Amniotic epithelial cell (primary cell): ENCODE measurements around the gene PTGIR.

Experiments used
- DNase-seq: peaks from one replicate; pipeline ENCODE4 v3.0.0-alpha.2; 2010; ENCODE audit warnings: low read depth

The PTGIR gene, protein sequence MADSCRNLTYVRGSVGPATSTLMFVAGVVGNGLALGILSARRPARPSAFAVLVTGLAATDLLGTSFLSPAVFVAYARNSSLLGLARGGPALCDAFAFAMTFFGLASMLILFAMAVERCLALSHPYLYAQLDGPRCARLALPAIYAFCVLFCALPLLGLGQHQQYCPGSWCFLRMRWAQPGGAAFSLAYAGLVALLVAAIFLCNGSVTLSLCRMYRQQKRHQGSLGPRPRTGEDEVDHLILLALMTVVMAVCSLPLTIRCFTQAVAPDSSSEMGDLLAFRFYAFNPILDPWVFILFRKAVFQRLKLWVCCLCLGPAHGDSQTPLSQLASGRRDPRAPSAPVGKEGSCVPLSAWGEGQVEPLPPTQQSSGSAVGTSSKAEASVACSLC

DNA sequence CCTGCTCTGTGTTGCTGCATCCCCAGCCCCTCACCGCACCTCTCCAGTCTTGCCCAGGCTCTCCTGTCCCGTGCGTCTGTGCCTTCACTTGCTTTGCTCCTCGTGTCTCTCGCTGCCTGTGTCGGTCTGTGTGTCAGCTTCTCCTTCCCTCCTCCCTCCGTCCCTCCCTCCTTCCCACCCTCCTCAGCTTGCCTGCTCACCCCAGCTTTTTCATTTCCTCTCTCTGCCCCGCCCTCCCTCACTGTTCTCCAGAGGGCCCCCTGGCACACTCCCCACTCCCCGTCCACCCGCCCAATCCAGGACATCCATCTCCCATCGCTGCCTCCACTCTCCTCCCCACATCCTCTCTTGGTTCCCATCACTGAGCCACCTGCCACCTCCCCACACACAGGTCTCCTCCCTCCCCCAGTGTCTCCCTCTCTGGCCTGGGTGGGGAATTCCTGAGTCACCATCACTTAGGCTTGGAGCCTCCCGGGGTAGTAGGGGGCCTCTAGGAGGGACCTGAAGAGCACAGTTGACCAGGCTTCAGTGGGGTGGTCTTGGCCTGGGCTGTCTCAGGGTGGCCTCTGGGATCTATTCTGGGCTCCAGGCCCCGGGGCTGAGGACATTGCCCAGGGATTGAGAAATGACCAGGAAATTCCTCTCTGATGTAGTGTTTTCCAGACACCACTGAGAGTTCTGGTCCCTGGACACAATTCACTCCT lies at the start of gene PTGIR:
Gene PTGIR, minus strand, starts transcription at position 132 of the 704 bp plus-strand sequence. CDS start 864 bp downstream, outside the sequence.
- DNase-seq = peak; percentile 76

DNA sequence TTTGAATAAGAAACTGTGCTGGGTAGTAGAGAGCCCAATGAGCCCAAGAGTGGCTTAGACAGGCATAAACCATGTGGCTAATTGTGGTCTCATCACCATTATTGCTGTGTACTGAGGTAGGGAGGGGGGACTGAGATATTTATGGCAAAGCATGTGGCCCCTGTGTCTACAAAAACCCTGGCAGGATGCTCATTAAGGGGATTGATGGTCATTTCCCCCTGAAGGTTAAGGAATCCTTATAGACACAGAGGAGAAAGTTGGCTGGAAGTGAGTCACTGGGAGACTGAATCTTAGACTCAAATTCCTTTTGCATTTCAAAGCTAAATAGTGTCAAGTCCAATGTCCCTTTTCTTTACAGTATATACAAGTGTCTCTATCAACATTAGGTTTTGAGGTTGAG lies 45.9 kb upstream of the PTGIR start:
- DNase-seq = no peak

DNA sequence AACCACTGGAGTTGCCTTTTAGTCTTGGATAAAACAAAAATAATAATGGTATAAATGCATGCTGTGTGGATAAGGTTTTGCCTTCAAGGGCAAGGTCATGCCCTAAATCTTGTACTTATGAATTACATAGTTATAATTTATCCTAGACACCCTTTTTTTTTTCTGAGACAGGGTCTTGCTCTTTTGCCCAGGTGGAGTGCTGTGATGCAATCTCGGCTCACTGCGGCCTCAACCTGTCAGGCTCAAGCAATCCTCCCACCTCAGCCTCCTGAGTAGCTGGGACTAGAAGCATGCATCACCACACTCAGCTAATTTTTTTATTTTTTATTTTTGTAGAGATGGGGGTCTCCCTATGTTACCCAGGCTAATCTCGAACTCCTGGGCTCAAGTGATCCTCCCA lies 43.8 kb upstream of the PTGIR start:
- no peak for DNase-seq

DNA sequence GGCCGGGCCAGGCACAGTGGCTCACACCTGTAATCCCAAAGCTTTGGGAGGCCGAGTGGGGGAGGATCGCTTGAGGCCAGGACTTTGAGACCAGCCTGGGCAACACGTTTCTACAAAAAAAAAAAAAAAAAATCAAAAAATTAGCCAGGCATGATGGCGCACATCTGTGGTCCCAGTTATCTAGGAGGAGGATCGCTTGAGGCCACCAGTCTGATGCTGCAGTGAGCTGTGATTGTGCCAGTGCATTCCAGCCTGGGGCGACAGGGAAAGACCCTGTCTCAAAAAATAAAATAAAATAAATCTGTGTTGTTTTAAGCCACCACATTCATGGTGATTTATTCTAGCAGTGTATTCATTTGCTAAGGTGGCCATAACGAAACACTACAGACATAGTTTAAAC lies 40.2 kb upstream of the PTGIR start:
- no peak for DNase-seq

DNA sequence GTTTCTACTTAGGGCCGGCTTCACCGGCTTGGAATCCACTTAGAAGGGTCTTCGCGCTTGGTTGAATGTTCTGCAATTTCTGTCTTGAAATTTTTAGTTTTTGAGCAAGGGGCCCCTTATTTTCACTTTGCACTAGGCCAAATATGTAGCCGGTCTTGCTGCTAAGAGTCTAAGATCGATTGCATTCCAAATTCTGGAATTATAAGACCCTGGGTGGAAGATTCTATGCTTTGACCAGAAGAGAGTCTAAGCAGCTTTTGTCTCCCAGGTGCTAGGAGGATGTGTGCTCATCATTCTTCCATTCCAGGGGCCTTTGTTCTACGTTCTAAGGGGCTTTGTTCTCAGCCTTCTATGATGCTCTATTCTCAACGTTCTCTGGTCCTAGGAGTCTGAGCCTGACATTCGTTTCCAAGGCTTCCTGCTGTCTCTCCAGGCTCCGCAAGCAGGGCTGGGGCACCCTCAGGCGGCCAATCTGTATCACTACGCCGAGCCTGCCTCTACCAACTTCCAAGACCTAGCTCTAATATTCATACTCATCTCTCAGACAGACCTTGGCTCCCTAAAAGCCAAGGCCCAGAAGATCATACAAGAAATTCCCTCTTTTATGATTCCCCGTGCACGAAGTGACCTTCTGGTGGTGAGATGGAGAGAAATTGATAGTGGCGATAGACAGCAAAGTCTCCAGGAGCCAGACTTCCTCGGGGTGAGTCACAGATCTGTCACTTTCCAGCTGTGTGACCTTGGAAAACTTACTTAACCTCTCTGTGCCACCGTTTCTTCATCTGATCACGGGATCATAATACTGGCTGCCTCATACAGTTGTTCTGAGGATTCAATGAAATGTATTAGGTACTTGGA lies 37.1 kb upstream of the PTGIR start:
- peak; percentile 87 for DNase-seq

DNA sequence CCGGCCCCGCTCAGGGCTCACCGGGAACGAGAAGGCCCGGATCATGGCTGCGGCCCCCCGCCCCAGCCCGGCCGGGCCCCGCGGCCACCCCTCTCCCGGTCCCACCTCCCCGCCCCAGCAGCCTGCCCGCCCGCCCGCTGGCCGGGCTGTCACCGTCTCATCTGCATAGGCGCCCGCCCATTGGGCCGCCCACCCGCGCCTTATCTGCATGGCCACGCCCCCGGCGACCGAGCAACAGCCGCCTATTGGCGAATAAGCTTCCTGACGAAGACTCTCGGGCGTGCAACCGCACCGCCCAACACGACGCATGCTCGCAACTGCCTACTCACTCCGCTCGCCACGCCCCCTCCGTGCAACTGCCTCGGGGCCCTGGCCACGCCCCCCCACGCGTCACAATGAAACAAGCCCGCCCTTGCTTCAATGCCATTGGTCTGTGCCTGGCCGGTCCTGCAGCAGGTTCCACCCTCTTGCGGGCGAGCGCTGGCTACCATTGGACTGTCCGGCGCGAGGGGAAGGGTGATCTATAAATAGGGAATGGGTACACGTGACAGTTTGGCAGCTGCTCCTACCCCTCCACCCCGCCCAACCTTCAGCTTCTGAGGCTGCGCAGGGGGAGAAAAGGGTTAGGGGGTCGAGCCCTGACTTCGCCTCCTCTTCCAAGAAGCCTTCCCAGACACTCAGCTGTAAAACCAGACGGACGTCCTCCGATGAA lies 36.3 kb upstream of the PTGIR start, which contains the start of gene DACT3:
Gene DACT3, minus strand, starts transcription at position 163 of the 712 bp plus-strand sequence. Its CDS starts 118 bp downstream, at position 45.
- DNase-seq = peak; percentile 99

DNA sequence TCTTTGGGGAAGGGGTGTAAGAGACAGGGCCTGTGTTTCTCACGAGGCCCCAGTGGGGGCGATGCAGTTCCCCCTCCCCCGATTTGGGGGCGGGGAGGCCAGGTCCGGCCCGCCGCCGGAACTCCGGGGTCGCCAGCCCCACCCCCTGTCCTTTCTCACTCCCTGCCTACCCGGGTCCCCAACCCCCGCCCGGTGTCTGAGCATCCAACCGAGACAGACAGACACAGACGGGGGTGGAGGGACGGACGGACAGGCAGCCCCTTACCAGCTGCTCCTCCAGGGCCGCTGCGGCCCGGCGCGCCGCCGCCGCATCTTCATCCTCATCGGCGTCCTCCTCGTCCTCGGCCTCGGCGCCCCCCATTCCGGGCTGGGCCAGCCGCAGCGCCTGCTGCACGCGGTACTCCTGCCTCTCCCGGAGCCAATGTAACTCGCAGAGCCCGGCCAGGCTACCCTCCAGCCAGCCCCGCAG lies 35.7 kb upstream of the PTGIR start:
- no peak for DNase-seq

DNA sequence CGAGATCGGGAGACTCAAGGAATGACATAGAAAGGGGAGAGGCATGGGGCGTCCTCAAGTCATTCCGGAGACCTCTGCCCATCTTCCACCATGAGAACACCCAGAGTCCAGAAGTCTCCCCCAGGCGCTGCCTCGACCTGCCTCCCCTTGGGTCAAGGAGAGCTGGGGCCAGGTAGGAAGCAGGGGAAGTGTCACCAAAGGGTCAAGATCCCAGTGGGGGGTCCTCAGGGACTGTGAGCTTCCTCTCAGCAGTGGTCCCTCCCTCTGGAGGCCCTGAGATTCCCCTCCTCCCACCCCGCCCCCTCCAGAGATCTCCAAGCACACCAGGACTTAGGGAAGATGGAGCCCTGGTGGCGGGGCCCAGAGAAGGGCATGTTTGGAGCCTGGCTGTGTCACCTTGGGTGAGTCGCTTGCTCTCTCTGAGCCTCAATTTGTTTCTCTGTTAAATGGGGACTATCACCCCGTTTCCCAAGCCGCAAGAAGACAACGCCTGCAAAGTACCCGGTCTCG lies 35.2 kb upstream of the PTGIR start:
- DNase-seq = no peak

DNA sequence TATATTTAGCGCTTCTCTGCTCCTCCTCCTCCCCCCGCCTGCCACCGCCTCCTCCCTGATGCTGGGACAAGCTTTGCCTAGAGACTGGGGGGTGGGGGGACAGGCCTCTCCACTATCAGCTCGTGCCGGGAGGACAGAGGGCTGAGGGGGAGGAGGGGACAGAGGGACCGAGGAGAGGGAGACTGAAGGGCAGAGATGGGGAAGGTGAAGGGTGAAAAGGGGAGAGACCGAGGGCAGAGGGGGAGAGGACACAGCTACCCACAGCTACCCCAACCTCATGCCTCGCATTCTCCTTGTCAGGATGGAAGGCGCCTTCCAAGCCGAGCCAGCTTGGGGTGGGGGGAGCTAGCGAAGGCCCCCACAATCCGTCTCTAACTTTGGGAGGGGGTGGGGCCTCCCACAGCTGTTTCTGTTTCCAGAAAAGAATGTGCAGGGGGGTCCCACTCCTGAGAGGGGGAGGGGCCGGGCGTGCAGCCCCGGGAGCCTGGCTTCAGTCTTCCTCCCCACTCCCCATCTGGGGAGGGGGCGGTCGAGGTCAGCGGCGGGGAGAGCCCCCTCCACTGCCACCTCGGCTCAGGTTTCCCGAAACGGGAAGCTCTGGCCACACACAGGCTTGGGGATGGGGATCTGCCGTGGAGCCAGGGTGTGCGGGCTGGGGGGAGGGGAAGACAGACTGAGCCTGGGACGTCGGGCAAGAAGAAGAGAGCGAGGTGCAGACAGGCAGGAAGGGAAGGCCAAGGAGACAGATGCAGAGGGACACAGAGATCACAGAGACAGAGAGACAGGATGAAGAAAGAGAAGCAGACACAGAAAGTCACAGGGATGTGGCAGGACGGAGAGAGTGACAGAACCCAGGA lies 34.5 kb upstream of the PTGIR start:
- no peak for DNase-seq

DNA sequence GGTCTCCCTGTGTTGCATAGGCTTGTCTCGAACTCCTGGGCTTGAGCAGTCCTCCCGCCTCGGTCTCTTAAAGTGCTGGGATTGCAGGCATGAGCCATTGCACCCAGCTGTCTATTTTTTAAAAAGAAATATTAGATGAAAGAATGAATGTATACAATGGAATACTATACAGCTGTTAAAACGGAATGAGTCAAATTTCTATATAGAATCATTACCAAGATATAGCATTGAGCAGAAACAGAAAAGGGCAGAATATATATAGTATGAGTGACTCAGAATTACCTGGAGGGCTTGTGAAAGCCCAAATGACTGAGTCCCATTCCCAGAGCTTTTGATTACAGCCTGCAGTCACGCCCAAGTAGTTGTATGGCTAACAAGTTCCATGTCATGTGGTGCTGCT lies 31.7 kb upstream of the PTGIR start:
- DNase-seq = no peak

DNA sequence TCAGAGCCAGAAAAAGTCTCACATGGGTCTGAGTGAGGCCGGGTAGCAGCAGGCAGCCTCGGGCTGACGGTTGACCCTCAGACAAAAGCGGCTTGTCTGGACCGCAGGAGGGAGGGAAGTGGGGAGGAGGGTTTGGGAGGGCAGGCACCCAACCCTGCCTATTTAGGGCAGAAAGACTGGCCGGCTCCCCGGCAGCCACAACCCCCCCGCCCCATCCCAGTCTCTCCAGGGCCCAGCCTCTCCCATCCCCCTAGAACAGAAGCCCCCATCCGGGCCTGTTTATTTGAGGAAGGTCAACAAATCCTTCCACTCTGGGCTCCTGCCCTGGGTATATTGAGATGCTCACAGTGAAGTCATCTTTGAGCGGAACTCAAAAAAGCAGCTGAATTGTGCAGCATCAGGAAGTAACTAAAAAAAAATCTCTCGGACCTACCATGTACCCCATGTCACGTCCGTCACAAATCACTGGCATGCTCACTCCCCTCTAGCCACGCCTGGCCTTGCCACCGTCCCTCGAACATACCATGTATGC lies 29.8 kb upstream of the PTGIR start:
- DNase-seq = no peak

DNA sequence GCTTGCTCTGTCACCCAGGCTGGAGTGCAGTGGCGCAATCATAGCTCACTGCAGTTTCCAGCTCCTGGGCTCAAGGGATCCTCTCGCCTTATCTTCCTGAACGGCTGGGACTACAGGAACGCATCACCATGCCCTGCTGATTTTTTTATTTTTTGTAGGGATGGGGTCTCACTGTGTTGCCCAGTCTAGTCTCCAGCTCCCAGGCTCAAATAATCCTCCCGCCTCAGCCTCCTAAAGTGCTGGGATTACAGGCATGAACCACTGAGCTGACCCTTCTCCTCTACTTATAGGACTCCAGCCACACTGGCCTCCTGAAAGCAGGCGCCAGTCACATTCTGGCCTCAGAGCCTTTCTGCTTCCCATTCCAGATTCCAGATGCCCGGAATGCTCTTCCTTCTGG lies 25.6 kb upstream of the PTGIR start:
- no peak for DNase-seq

DNA sequence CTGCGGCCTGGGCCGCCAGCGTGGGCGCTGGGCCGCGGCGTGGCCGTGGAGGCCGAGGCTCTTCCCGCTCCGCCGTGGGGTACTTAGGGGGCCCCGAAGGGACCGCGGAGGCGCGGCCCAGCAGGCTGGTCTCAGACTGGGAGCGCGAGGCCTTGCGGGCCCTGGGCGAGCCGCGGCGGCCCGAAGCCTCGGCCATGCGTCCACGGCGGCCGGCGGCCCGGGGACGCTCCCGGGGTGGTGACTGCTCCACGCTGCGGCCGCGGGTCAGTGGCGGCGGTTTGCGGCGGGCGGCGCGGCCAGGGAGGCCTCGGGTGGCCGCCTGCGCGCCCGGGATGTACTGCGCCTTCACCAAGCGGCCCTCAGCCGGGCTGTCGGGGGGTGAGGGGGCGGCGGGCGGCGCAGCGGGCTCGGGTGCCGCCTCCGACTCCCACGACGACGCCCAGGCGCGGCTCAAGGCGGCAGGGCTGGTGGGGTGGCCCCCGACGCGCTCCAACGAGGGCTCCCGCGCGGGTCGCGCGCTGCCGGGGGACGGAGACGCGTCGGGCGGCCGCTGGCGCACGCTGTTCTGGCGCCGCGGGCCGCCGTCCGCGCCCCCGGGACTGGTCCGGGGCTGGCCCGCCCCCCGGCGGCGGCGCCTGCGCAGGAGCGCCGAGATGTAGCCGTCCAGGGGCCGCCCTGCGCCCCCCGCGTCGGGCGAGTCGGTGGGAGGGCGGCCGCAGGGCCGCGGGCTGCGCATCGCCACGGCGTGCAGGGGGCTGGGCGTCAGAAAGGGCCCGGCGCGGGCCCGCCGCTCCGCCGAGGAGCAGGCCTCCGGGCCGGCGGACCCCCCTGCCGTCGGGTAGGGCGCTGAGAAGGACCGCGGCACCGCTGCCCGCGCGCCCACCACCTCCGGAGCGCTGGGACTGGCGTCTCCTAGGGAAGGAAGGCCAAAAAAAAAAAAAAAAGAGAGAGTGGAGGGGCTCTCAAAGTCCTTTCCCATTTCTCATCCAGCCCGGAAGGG lies 24.4 kb upstream of the PTGIR start:
- no peak for DNase-seq

DNA sequence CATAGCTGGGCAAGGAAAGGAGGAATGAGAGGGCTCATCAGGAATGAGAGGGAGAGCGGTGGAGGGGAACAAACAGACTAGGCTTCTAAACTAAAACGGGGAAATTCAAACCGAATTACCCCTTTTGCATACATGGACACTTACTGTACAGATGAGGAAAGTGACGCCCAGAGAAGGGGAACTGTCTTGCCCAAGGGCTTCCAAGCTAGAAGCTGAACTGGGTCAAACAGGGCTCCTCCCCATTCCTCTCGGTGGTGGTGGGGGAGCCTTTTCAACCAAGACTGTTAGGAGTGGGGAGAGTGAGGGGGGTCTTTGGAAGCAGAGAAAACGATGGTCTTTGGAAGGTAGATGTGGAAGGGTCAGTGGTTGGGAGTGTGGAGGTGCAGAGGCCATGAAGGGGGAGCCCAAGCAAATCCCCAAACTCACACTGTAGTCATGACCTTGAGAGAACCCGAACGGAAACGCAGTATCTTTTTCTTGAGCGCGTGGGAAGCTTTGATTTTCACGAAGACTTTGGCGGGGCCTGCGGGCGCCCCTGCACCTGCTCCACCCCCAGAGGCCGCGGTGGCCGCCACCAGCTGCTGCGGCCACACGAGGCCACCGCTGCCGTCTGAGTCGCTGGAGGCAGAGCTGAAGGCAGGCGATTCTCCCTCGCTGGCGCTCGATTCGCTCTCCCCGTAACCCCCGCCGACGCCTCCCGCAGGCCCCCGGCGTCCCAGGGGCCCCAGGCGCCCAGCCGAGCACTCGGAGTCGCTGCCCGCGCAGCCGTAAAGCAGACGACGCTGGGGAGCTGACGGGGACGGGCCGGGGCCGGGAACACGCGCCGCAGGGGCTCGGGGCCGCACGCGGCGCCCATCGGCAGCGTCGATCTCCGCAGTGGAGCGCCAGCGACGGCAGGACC lies 23.4 kb upstream of the PTGIR start:
- no peak for DNase-seq

DNA sequence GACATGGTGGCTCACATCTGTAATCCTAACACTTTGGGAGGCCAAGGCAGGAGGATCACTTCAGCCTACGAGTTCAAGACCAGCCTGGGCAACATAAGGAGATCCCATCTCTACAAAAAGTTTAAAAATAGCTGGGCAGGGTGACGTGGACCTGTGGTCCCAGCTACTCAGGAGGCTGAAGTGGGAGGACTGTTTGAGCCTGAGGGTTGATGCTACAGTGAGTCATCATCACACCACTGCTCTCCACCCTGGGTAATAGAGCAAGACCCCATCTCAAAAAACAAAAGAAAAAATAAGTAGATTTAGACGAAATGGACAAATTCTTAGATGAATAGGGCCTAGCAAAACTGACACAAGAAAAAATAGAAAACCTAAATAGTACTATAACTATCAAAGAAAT lies 21.5 kb upstream of the PTGIR start:
- DNase-seq = no peak

DNA sequence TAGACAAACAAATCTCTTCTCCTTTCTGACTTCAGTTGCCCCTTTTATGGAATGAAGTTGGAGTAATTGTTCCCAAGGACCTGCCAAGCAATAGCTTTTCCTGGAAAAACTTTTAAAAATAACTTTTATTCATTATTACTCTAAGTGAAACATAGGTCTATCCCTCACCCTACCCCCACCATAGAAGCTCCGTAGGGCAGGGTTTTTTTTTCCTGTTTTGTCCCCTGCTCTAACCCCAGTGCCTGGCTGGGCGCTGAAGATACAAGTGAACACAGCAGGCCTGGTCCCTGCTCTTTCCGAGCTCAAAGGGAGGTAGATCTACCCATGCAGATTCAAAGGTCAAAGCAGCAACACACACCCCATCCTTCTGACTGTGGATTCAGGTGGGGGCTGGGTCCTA lies 19.8 kb upstream of the PTGIR start:
- DNase-seq = no peak

DNA sequence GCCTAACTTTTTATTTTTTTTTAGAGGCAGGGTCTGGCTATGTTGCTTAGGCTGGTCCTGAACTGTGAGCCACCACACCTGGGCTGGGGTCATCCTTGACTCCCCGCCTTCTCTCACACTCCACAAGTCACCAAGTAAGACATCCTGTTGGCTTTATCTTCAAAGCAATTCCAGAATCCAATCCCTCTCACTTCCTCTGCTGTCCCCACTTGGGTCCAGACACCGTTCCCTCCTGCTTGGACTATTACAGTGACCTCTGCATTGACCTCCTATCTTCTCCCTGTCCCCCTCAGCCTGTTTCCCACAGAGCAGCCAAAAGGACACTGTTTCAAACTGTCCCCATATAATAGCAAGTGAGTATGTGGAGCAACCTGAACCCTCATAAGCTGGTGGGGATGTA lies 15.8 kb upstream of the PTGIR start:
- no peak for DNase-seq
